Endothelial cell of umbilical vein (primary cell): ENCODE data around the gene C17orf100. TPM values are rescaled to one million over a fixed set of nuclear protein-coding genes. Genes with fewer than 3 reads are reported as not detected.

Experiments
- BruUV-seq: library from RNA; stranded (reverse); fragments of 400-500 nt; replicated peaks from 2 replicates; lab custom pipeline; 2021; lab: Mats Ljungman, UMichigan
- CTCF ChIA-PET: fragments of 300-600, 350-600 bp; sonication (Branson Sonifier 250); formaldehyde crosslinking; loops from one replicate; lab custom pipeline; 2021; ENCODE audit warnings: antibody characterized with exemption, inconsistent platforms; lab: Charles Lee
- POLR2A ChIA-PET: fragments of 300-600, 350-600 bp; sonication (Branson Sonifier 250); formaldehyde crosslinking; loops from one replicate; lab custom pipeline; 2021; ENCODE audit warnings: antibody characterized with exemption, inconsistent platforms; lab: Charles Lee
- DNase-seq: peaks from one replicate; pipeline ENCODE4 v3.0.0-alpha.2; 2011; ENCODE audit warnings: low read depth, low spot score
- FAIRE-seq: peaks from 2 replicates; lab custom pipeline; 2011; peaks lifted over from hg19 to GRCh38; lab: Jason Lieb, UNC
- H2AFZ ChIP-seq: 2 replicates; pipeline ENCODE4 v1.6.0; 2012; ENCODE audit warnings: low read depth, low read length, control low read depth, inconsistent platforms
- H3K27ac ChIP-seq: 2 replicates; pipeline ENCODE4 v1.5.1; 2011; ENCODE audit warnings: low read depth, mild to moderate bottlenecking, control low read depth, low read length, moderate library complexity; ENCODE audit not compliant: insufficient read depth
- H3K27me3 ChIP-seq, 2 experiments: 2 replicates each; pipeline versions ENCODE4 v1.6.0 to v1.6.1; 2011; ENCODE audit warnings: low read length in 2 of 2, mixed read lengths in 1 of 2; ENCODE audit not compliant: control insufficient read depth in 2 of 2, insufficient read depth in 2 of 2
- H3K36me3 ChIP-seq, 2 experiments: 2 replicates in 1 of 2; 3 replicates in 1 of 2; pipeline ENCODE4 v1.5.1; 2011; ENCODE audit warnings: low read length in 2 of 2, mild to moderate bottlenecking in 1 of 2, moderate library complexity in 1 of 2; ENCODE audit not compliant: control insufficient read depth in 2 of 2, insufficient read depth in 2 of 2; ENCODE audit errors: extremely low read depth in 1 of 2
- H3K4me1 ChIP-seq: 3 replicates; pipeline ENCODE4 v1.5.1; 2011; ENCODE audit warnings: mild to moderate bottlenecking, low read length; ENCODE audit not compliant: control insufficient read depth, insufficient read depth; ENCODE audit errors: extremely low read depth
- H3K4me2 ChIP-seq: 2 replicates; pipeline ENCODE4 v1.6.1; 2011; ENCODE audit warnings: low read length, control low read depth, mixed read lengths; ENCODE audit not compliant: insufficient read depth
- H3K4me3 ChIP-seq, 3 experiments: fragments of 200-600 bp in 1 of 3; sonication (generic), shearing (Covaris generic) in 1 of 3; replicated peaks in 1 of 3; 2 replicates each; pipeline ENCODE4 v1.5.1; 2011 to 2016; ENCODE audit warnings: control low read depth in 3 of 3, low read length in 3 of 3, mild to moderate bottlenecking in 2 of 3, inconsistent platforms in 1 of 3, low read depth in 1 of 3, moderate library complexity in 1 of 3; ENCODE audit not compliant: insufficient read depth in 1 of 3
- H3K79me2 ChIP-seq: 2 replicates; pipeline ENCODE4 v1.6.0; 2012; ENCODE audit warnings: low read length, inconsistent platforms; ENCODE audit not compliant: control insufficient read depth, insufficient read depth
- H3K9ac ChIP-seq: replicated peaks from 2 replicates; pipeline ENCODE3; 2011; ENCODE audit warnings: low read length, control low read depth; ENCODE audit not compliant: insufficient read depth; ENCODE audit errors: extremely low read depth
- H3K9me1 ChIP-seq: replicated peaks from 3 replicates; pipeline ENCODE4 v1.6.0; 2011; ENCODE audit warnings: mild to moderate bottlenecking, low read length; ENCODE audit not compliant: control insufficient read depth, insufficient read depth; ENCODE audit errors: extremely low read depth
- H3K9me3 ChIP-seq: replicated peaks from 2 replicates; pipeline ENCODE4 v1.5.1; 2012; ENCODE audit warnings: low read length, inconsistent platforms; ENCODE audit not compliant: control insufficient read depth, insufficient read depth
- H4K20me1 ChIP-seq: replicated peaks from 2 replicates; pipeline ENCODE3; 2011; ENCODE audit warnings: mild to moderate bottlenecking, low read length; ENCODE audit not compliant: control insufficient read depth, insufficient read depth; ENCODE audit errors: extremely low read depth
- EZH2 ChIP-seq: IDR thresholded peaks from 2 replicates; pipeline ENCODE4 v1.6.1; 2012; ENCODE audit warnings: borderline replicate concordance, low read depth, mild to moderate bottlenecking, moderate library complexity, low read length, inconsistent platforms; ENCODE audit not compliant: severe bottlenecking
- JUN ChIP-seq: IDR thresholded peaks from 2 replicates; pipeline ENCODE4 v1.6.1; 2011; ENCODE audit warnings: borderline replicate concordance, low read depth; ENCODE audit not compliant: insufficient read length, insufficient read depth
- dilution Hi-C: fragments of 300-500 bp; cut with MboI; formaldehyde crosslinking; loops from one replicate; pipeline ENCODE4 v1.15.0; 2019; ENCODE audit warnings: low sequenced_read_pairs; ENCODE audit not compliant: extremely low pct_ligation_motif_present
- intact Hi-C: fragments of 100-400 bp; cut with micrococcal nuclease; formaldehyde crosslinking; loops from one replicate; pipeline ENCODE4 v1.10.0; 2022
- polyA plus RNA-seq, 4 experiments: library from polyadenylated mRNA; depleted of rRNA in 3 of 4; stranded (reverse) in 3 of 4; unstranded in 1 of 4; fragments of >200 nt; gene quantifications; 2 replicates each; pipeline versions ENCODE4 v1.2.1 to v1.2.3, GENCODE V29; 2011 to 2012; ENCODE audit warnings: missing spikeins in 1 of 4
- total RNA-seq: library from RNA; stranded (reverse); gene quantifications from 2 replicates; pipeline ENCODE4 v1.2.3, GENCODE V29; 2021
- TF ChIP-seq, protein P1 (sequence below), 2 donors: IDR thresholded peaks; 1 replicate in 1 of 2; 2 replicates in 1 of 2; pipeline ENCODE4 v1.5.1; 2011; ENCODE audit warnings: low read length in 2 of 2, mild to moderate bottlenecking in 2 of 2, moderate library complexity in 2 of 2, control low read depth in 1 of 2, inconsistent platforms in 1 of 2, low read depth in 1 of 2; ENCODE audit not compliant: insufficient read depth in 1 of 2; ENCODE audit errors: extremely low read depth in 1 of 2

The C17orf100 gene
- total and polyA plus RNA-seq, 2 donors (not counting 3 experiments of a cell fraction or from before 2014, with no cell fraction given) = 0.99 to 1.4 TPM

DNA sequence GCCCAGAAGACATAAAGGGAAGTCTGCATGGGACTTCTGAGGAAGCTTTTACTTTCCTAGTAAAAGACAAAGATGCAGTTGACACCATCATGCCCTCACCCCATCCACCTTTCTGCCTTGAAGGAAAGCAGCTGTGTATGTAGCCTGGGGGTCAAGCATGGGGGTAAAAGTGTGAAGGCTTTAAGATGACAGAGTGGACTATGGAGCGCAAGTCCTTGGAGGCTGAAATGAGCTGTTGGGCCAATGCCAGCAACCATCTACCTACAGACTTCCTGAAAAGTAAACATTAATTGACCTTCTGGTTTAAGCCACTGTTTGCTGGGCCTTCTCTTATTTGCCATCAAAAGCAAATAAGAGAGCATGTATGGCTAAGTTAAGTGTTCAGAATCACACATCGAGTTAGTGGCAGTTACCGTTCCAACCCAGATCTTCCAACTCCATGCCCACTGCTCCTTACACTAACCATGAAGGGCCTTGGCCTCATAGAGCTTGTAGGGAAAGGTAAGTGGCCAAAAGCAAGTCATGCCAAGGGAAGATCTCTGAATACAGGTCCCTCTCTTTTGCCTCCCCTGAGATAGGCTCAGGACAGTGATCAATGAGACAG lies 31.6 kb downstream of the C17orf100 start:
- TF ChIP-seq JUN (no peak), EZH2 (no peak)
- TF ChIP-seq, protein P1, sequence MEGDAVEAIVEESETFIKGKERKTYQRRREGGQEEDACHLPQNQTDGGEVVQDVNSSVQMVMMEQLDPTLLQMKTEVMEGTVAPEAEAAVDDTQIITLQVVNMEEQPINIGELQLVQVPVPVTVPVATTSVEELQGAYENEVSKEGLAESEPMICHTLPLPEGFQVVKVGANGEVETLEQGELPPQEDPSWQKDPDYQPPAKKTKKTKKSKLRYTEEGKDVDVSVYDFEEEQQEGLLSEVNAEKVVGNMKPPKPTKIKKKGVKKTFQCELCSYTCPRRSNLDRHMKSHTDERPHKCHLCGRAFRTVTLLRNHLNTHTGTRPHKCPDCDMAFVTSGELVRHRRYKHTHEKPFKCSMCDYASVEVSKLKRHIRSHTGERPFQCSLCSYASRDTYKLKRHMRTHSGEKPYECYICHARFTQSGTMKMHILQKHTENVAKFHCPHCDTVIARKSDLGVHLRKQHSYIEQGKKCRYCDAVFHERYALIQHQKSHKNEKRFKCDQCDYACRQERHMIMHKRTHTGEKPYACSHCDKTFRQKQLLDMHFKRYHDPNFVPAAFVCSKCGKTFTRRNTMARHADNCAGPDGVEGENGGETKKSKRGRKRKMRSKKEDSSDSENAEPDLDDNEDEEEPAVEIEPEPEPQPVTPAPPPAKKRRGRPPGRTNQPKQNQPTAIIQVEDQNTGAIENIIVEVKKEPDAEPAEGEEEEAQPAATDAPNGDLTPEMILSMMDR (IDR thresholded peaks at IDR 0.05; ENCODE audit: extremely low read depth in 1 of 2, insufficient read depth in 1 of 2, low read depth in 1 of 2, low read length in 2 of 2) = no peak
- intact Hi-C loops (no loop called here), dilution Hi-C loops (no loop called here)
- FAIRE-seq (no peak), DNase-seq (no peak)
- Histone ChIP-seq H3K9me3 (no peaks in the 10 kb centered on the region), H2AFZ (no peak overlapping the region), H3K27me3 (peaks cover 0 to 5% of the 10 kb centered on the region in 2 experiments), H3K4me3 (no peak overlapping the region), H3K79me2 (no peaks in the 10 kb centered on the region), H3K4me1 (no peaks in the 10 kb centered on the region), H4K20me1 (no peaks in the 10 kb centered on the region), H3K4me2 (no peak overlapping the region), H3K36me3 (no peaks in the 10 kb centered on the region), H3K9ac (no peak overlapping the region), H3K27ac (no peak overlapping the region), H3K9me1 (no peaks in the 10 kb centered on the region)
- CTCF ChIA-PET = interaction anchor here (0.9 to 1.3 kb wide), 2 partner anchors 17 to 228 kb away, joined by 3 read pairs; no protein-coding TSS in a partner anchor
- BruUV-seq = no TSS peak
- POLR2A ChIA-PET = no interaction called here
